ENCODE measurements around the gene GALNT7.

GALNT7 gene

GRCh38 chr4:173146456-173146855, 22.2 kb upstream of the GALNT7 start:
- no peak overlapping the region for H3K4me3 Mint-ChIP-seq
- no peak for DNase-seq (ENCODE audit: low spot score)
- H3K27me3 Mint-ChIP-seq (ENCODE audit: low read depth): peaks cover 2% of the 10 kb centered on the region
- no peak overlapping the region for H3K27ac Mint-ChIP-seq
- H3K36me3 Mint-ChIP-seq (ENCODE audit: low read depth): no peaks in the 10 kb centered on the region
- no peaks in the 10 kb centered on the region for H3K4me1 Mint-ChIP-seq (ENCODE audit: low read depth)
- no peaks in the 10 kb centered on the region for H3K9me3 Mint-ChIP-seq

DNA sequence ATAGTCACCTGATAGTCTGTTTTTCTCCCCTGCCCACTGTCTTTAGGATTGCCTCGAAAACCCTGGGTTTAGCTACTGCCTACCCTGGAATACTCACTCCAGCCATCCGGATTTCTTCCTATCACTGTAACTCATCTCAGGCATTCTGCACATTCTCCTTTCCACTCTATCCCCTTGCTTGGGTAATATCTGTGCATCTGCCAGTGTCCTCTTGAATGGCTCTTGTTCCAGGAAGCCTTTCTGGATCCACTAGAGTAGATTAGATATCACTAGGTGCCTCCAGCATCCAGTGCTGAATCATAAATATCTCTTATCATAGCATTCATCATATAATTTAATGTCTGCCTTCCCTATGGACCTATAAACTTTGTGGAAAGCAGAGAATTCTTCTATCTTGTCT, 17.1 kb upstream of the GALNT7 start:
- peaks cover 2% of the 10 kb centered on the region for H3K27me3 Mint-ChIP-seq (ENCODE audit: low read depth)
- H3K36me3 Mint-ChIP-seq (ENCODE audit: low read depth): no peaks in the 10 kb centered on the region
- H3K9me3 Mint-ChIP-seq: no peaks in the 10 kb centered on the region
- no peak for DNase-seq (ENCODE audit: low spot score)
- H3K27ac Mint-ChIP-seq: no peak overlapping the region
- no peak overlapping the region for H3K4me3 Mint-ChIP-seq
- no peaks in the 10 kb centered on the region for H3K4me1 Mint-ChIP-seq (ENCODE audit: low read depth)

- Mint-ChIP-seq H3K9me3 (no peaks in the 10 kb centered on the region), H3K4me3 (no peak overlapping the region), H3K36me3 (ENCODE audit: low read depth) (no peaks in the 10 kb centered on the region), H3K27ac (no peak overlapping the region), H3K27me3 (ENCODE audit: low read depth) (peaks cover 2% of the 10 kb centered on the region), H3K4me1 (ENCODE audit: low read depth) (no peaks in the 10 kb centered on the region)
- no peak for DNase-seq (ENCODE audit: low spot score)
Measured at GRCh38 chr4:173152104-173152503, 16.5 kb upstream of the GALNT7 start.

- Mint-ChIP-seq H3K9me3 (no peaks in the 10 kb centered on the region), H3K4me1 (ENCODE audit: low read depth) (no peaks in the 10 kb centered on the region), H3K27me3 (ENCODE audit: low read depth) (peaks cover 2% of the 10 kb centered on the region), H3K4me3 (no peak overlapping the region), H3K27ac (no peak overlapping the region), H3K36me3 (ENCODE audit: low read depth) (no peaks in the 10 kb centered on the region)
- DNase-seq (ENCODE audit: low spot score): no peak
Measured at GRCh38 chr4:173153445-173153844, 15.2 kb upstream of the GALNT7 start.

DNA sequence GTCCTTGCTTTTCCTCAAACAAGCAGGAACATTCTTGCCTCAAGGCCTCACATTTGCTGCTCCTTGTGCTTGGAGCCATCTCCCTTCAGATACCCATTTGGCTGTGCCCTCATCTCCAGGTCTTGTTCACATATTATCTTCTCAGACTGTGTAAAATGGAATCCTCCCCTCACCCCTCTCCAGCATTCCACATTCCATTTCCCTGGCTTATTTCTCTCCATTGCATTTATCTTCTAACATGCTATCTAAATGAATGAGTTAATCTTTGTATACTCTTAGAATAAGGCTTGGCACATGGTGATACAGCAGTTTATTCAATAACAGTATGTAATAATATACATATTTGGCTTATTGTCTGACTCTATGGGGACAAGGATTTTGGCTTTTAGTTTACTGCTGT, 8.8 kb upstream of the GALNT7 start:
- no peaks in the 10 kb centered on the region for H3K36me3 Mint-ChIP-seq (ENCODE audit: low read depth)
- no peak overlapping the region for H3K27ac Mint-ChIP-seq
- no peaks in the 10 kb centered on the region for H3K9me3 Mint-ChIP-seq
- no peaks in the 10 kb centered on the region for H3K27me3 Mint-ChIP-seq (ENCODE audit: low read depth)
- no peaks in the 10 kb centered on the region for H3K4me1 Mint-ChIP-seq (ENCODE audit: low read depth)
- H3K4me3 Mint-ChIP-seq: no peak overlapping the region
- no peak for DNase-seq (ENCODE audit: low spot score)

DNA sequence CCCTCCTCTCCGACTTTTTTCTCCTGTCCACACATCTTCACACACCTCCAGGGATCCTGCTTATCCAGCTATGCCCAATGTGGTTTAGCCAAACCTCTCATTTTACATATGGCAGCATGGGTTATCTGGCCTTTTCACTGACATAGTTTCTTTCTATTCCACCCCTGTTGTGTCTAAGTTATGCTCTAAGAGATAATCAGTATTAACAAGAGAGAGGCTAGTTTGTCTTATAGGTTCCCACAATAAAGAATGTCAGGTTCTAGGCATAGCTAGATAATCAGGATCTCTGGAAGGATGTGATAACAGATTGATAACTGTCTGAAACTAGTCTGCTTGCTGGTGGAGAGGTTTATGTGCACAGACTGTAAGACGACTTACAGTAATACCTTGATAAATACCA, 7.7 kb upstream of the GALNT7 start:
- no peaks in the 10 kb centered on the region for H3K9me3 Mint-ChIP-seq
- peaks cover 4% of the 10 kb centered on the region for H3K4me1 Mint-ChIP-seq (ENCODE audit: low read depth)
- no peaks in the 10 kb centered on the region for H3K27me3 Mint-ChIP-seq (ENCODE audit: low read depth)
- no peak overlapping the region for H3K27ac Mint-ChIP-seq
- DNase-seq (ENCODE audit: low spot score): no peak
- no peak overlapping the region for H3K4me3 Mint-ChIP-seq
- H3K36me3 Mint-ChIP-seq (ENCODE audit: low read depth): no peaks in the 10 kb centered on the region

- no peaks in the 10 kb centered on the region for H3K36me3 Mint-ChIP-seq (ENCODE audit: low read depth)
- no peak overlapping the region for H3K4me3 Mint-ChIP-seq
- H3K9me3 Mint-ChIP-seq: no peaks in the 10 kb centered on the region
- no peak for DNase-seq (ENCODE audit: low spot score)
- H3K27ac Mint-ChIP-seq: no peak overlapping the region
- H3K4me1 Mint-ChIP-seq (ENCODE audit: low read depth): peaks cover 6% of the 10 kb centered on the region
- H3K27me3 Mint-ChIP-seq (ENCODE audit: low read depth): no peaks in the 10 kb centered on the region
Measured at GRCh38 chr4:173161311-173161710, 7.3 kb upstream of the GALNT7 start.

DNA sequence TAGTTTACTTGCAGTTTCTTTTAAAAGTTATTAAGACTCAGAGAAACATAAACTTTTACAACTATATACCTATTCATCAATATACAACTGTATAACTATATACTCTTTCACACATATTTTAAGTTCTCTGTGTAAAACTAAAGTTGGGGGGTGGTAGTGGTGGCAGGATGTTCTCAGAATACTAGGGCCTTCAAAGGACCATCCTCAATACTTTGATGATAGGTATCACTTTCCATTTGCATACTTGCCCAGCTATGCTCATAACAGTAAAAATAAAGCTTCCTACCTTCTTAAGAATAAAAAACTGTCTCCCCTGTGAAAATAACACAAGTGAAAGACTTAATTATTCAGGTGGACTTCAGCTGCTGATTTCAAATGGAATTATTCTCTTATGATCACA, 2.9 kb upstream of the GALNT7 start:
- no peaks in the 10 kb centered on the region for H3K27me3 Mint-ChIP-seq (ENCODE audit: low read depth)
- H3K9me3 Mint-ChIP-seq: no peaks in the 10 kb centered on the region
- H3K27ac Mint-ChIP-seq: no peak overlapping the region
- H3K36me3 Mint-ChIP-seq (ENCODE audit: low read depth): no peaks in the 10 kb centered on the region
- H3K4me1 Mint-ChIP-seq (ENCODE audit: low read depth): peaks cover 24% of the 10 kb centered on the region
- DNase-seq (ENCODE audit: low spot score): no peak
- no peak overlapping the region for H3K4me3 Mint-ChIP-seq

DNA sequence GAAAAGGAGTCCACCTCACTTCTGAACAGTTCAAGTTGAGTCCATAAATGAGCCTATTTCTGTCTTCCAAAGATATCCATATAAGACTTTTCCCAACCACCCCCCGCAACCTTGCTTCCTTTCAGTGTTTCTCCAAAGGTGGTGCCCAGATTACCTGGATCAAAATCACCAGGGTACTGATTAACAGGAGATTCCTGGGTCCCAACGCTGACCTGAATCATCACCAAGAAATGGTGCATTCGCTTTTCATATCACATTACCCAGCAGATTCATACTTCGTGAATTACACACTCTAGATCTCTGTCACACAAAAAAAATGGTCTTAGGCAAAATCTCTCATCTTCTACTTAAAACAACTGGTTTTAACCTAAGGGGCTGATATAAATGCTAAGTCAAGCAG, 2.1 kb upstream of the GALNT7 start:
- H3K4me3 Mint-ChIP-seq: no peak overlapping the region
- H3K27ac Mint-ChIP-seq: no peak overlapping the region
- H3K4me1 Mint-ChIP-seq (ENCODE audit: low read depth): peaks cover 31% of the 10 kb centered on the region
- H3K27me3 Mint-ChIP-seq (ENCODE audit: low read depth): no peaks in the 10 kb centered on the region
- no peaks in the 10 kb centered on the region for H3K36me3 Mint-ChIP-seq (ENCODE audit: low read depth)
- DNase-seq (ENCODE audit: low spot score): no peak
- no peaks in the 10 kb centered on the region for H3K9me3 Mint-ChIP-seq

DNA sequence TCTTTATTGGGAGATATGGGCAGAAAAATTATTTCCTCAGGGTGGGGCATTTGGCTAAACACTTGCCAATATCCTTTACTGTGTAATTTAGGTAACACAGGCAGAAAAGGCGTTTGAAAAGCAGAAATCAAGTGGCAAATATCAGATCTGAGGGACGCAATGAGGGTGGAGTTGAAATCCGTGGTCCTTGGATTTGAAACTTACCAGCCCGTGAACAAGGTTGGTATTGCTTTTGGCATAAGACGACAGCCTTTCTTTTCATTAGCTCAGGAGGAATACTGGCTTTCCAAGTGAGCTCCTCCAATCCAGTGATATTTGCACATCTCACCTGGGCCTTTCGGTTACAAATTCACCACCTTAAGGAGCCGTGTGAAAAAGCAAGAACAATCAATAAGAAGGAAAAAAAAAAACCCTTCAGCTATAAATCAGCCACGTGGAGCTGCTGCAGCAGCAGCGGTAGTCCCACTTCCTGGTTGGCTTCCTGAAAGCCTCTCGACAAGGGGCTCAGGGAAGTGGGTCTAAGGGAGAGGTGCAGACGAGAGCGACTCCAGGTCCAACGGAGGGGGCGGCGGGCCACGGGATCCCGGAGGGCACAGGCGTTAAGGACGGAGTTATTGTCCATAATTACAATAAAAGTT, 734 bp upstream of the GALNT7 start:
- Mint-ChIP-seq H3K4me1 (ENCODE audit: low read depth) (peaks cover 33% of the 10 kb centered on the region), H3K9me3 (no peaks in the 10 kb centered on the region), H3K27me3 (ENCODE audit: low read depth) (no peaks in the 10 kb centered on the region), H3K27ac (peak overlapping the region; percentile 94), H3K36me3 (ENCODE audit: low read depth) (no peaks in the 10 kb centered on the region), H3K4me3 (peak overlapping the region; percentile 97)
- no peak for DNase-seq (ENCODE audit: low spot score)

DNA sequence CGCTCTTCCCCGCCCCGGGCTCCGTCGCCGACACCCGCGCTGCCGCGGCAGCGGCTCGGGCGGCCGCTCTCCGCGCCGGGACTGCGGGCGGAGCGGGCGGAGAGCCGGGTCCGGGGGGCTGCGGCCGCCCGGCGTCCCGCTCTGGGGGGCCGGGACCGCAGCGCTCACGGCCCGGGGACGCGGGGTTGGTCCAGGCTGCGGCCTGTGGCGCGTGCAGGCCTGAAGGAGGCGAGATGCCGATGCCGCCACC, 492 bp downstream of the GALNT7 start:
- Mint-ChIP-seq H3K9me3 (no peaks in the 10 kb centered on the region), H3K27me3 (ENCODE audit: low read depth) (no peaks in the 10 kb centered on the region), H3K4me3 (no peak overlapping the region), H3K4me1 (ENCODE audit: low read depth) (peaks cover 38% of the 10 kb centered on the region), H3K27ac (no peak overlapping the region), H3K36me3 (ENCODE audit: low read depth) (no peaks in the 10 kb centered on the region)
- DNase-seq (ENCODE audit: low spot score): no peak

- Mint-ChIP-seq H3K36me3 (ENCODE audit: low read depth) (no peaks in the 10 kb centered on the region), H3K9me3 (no peaks in the 10 kb centered on the region), H3K27me3 (ENCODE audit: low read depth) (no peaks in the 10 kb centered on the region), H3K27ac (peak overlapping the region; percentile 76), H3K4me3 (peak overlapping the region; percentile 88), H3K4me1 (ENCODE audit: low read depth) (peaks cover 40% of the 10 kb centered on the region)
- DNase-seq (ENCODE audit: low spot score): peak; percentile 71
Measured at GRCh38 chr4:173169428-173170181, 994 bp downstream of the GALNT7 start.

DNA sequence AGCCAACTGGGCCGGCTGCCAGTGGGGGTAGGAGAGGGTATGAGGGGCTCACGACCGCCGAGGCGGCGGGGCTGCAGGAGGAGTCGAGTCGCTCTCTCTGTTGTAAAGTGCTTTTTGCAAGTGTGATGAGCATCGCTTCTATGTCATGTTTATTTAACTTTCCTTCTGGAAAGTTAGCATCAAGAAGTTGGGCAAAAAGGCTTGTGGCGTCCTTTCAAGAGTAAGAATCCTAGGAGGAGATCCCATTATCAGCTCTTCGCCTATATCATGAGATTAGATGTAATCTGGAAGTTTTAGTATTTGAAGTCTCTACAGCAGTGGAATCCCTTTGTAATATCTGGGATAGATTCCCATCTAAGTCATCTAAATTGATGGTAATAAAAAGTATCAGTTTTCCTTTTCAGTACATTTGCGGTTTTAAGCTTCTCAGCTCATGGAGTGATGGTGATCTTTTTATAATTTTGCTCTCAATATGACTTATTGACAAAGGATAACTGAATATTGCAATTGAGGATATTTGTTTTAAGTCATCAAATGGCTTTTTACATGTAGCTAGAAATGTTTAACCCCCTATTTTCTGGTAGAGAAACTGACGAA, 1.7 kb downstream of the GALNT7 start:
- no peak for DNase-seq (ENCODE audit: low spot score)
- H3K27ac Mint-ChIP-seq: peak overlapping the region; percentile 76
- H3K27me3 Mint-ChIP-seq (ENCODE audit: low read depth): no peaks in the 10 kb centered on the region
- H3K9me3 Mint-ChIP-seq: no peaks in the 10 kb centered on the region
- peak overlapping the region; percentile 88 for H3K4me3 Mint-ChIP-seq
- no peaks in the 10 kb centered on the region for H3K36me3 Mint-ChIP-seq (ENCODE audit: low read depth)
- peaks cover 42% of the 10 kb centered on the region for H3K4me1 Mint-ChIP-seq (ENCODE audit: low read depth)

- no peaks in the 10 kb centered on the region for H3K9me3 Mint-ChIP-seq
- no peak for DNase-seq (ENCODE audit: low spot score)
- no peak overlapping the region for H3K27ac Mint-ChIP-seq
- H3K4me3 Mint-ChIP-seq: peak overlapping the region; percentile 88
- no peaks in the 10 kb centered on the region for H3K36me3 Mint-ChIP-seq (ENCODE audit: low read depth)
- no peaks in the 10 kb centered on the region for H3K27me3 Mint-ChIP-seq (ENCODE audit: low read depth)
- H3K4me1 Mint-ChIP-seq (ENCODE audit: low read depth): peaks cover 36% of the 10 kb centered on the region
Measured at GRCh38 chr4:173171098-173171497, 2.5 kb downstream of the GALNT7 start.

DNA sequence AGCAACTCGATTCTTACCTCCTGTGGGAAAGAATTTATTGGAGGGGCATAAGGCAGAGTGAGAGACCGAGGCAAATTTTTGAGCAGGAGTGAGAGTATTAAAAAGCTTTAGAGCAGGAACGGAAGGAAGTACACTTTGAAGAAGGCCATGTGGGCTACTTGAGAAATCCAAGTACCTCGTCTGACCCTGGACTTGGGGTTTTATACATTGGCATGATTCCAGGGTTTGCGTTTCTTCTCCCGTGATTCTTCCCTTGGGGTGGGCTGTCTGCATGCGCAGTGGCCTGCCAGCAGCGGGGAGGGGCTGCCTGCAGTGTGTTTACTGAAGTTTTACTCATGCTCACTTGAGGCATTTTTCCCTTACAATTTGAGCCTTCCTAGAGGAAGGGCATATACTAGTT, 3.4 kb downstream of the GALNT7 start:
- peaks cover 33% of the 10 kb centered on the region for H3K4me1 Mint-ChIP-seq (ENCODE audit: low read depth)
- no peak for DNase-seq (ENCODE audit: low spot score)
- no peaks in the 10 kb centered on the region for H3K27me3 Mint-ChIP-seq (ENCODE audit: low read depth)
- H3K27ac Mint-ChIP-seq: no peak overlapping the region
- H3K36me3 Mint-ChIP-seq (ENCODE audit: low read depth): no peaks in the 10 kb centered on the region
- no peaks in the 10 kb centered on the region for H3K9me3 Mint-ChIP-seq
- no peak overlapping the region for H3K4me3 Mint-ChIP-seq
